GM19035 (cell line): ENCODE measurements around the gene ZNF613.
A peak's percentile ranks its signal among the peaks of the same experiment; 100 is the strongest.
"Not testable (repeated sequence)": the region's sequence is repeated elsewhere in the genome, so short reads cannot be mapped to it uniquely, and the experiment has no call there.

Source experiments
- ATAC-seq: cut with Tn5 transposase; IDR thresholded peaks from one replicate; pipeline ENCODE4 v1.9.1; 2021; ENCODE audit not compliant: unreplicated experiment

Gene ZNF613

GRCh38 chr19:51926784-51927741 lies at the start of gene ZNF613:
Gene ZNF613, plus strand, starts transcription at chr19:51927472. Its CDS starts 8,749 bp downstream, at chr19:51936221.
- ATAC-seq: peak; percentile 88

GRCh38 chr19:51882518-51882917 lies 44.8 kb upstream of the ZNF613 start:
- ATAC-seq: no peak

GRCh38 chr19:51884713-51885112 lies 42.6 kb upstream of the ZNF613 start:
- no peak for ATAC-seq

GRCh38 chr19:51887522-51888498 lies 39.5 kb upstream of the ZNF613 start, which contains the start of gene ZNF577:
Gene ZNF577, minus strand, starts transcription at chr19:51887951. Its CDS starts 7,569 bp downstream, at chr19:51880382.
- ATAC-seq: no peak

- no peak for ATAC-seq
Measured at GRCh38 chr19:51889934-51890333, 37.3 kb upstream of the ZNF613 start.

GRCh38 chr19:51891193-51891747 lies 36.0 kb upstream of the ZNF613 start:
- ATAC-seq: no peak

GRCh38 chr19:51901860-51902259 lies 25.4 kb upstream of the ZNF613 start:
- ATAC-seq: no peak

- ATAC-seq: no peak
Measured at GRCh38 chr19:51903192-51903591, 24.1 kb upstream of the ZNF613 start.

GRCh38 chr19:51904331-51905165 lies 22.7 kb upstream of the ZNF613 start, which contains the start of gene ZNF649:
Gene ZNF649, minus strand, starts transcription at chr19:51905017. Its CDS starts 4,910 bp downstream, at chr19:51900107.
- ATAC-seq: peak; percentile 73

- ATAC-seq: no peak
Measured at GRCh38 chr19:51905206-51905605, 22.1 kb upstream of the ZNF613 start.

GRCh38 chr19:51905639-51906038 lies 21.6 kb upstream of the ZNF613 start:
- not testable (repeated sequence) for ATAC-seq

- ATAC-seq: not testable (repeated sequence)
Measured at GRCh38 chr19:51906108-51906507, 21.2 kb upstream of the ZNF613 start.

GRCh38 chr19:51907981-51908380 lies 19.3 kb upstream of the ZNF613 start:
- not testable (repeated sequence) for ATAC-seq

GRCh38 chr19:51915324-51915867 lies 11.9 kb upstream of the ZNF613 start:
- no peak for ATAC-seq

- no peak for ATAC-seq
Measured at GRCh38 chr19:51916167-51916566, 11.1 kb upstream of the ZNF613 start.

- ATAC-seq: no peak
Measured at GRCh38 chr19:51919606-51920005, 7.7 kb upstream of the ZNF613 start.

GRCh38 chr19:51921949-51922348 lies 5.3 kb upstream of the ZNF613 start:
- no peak for ATAC-seq

- no peak for ATAC-seq
Measured at GRCh38 chr19:51926426-51926783, 867 bp upstream of the ZNF613 start.

GRCh38 chr19:51927859-51928258 lies 587 bp downstream of the ZNF613 start:
- no peak for ATAC-seq

GRCh38 chr19:51931921-51932320 lies 4.6 kb downstream of the ZNF613 start:
- ATAC-seq: no peak
